ENCODE measurements around the gene NAIP. TPM values are rescaled to one million over a fixed set of nuclear protein-coding genes. Genes with fewer than 3 reads are reported as not detected.
"Not testable (repeated sequence)": the region's sequence is repeated elsewhere in the genome, so short reads cannot be mapped to it uniquely, and the experiment has no call there.

The NAIP gene
- total and polyA plus RNA-seq, 7 experiments from 2014 or later = 1.2 to 69.9 (median 24.4) TPM

DNA sequence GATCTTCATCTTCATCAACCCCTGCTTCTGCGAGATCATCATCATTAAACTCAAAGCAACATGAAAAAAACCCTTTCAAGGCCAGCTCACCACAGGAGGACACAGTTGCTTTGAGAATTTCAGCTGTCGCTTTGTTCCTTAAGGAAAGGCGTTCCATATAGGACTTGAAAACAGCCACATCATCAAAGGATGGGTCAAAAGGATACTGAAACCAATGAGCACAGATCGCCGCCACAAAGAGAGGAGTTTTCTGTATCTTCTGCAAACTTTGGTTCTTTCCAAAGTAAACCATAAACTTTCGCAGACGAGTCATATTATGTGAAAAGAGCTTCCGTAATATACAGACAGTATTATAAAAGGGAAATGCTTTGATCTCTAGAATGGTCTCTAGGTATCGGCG is 40.3 kb downstream of the NAIP start:
- H3K4me1 Mint-ChIP-seq; H3K4me1 ChIP-seq (ENCODE audit: control insufficient read depth in 2 of 2, insufficient read depth in 2 of 2, low read length in 2 of 2); ATAC-seq; H3K27me3 ChIP-seq (ENCODE audit: control insufficient read depth in 2 of 2, insufficient read depth in 2 of 2, low read length in 2 of 2); POLR2A ChIA-PET; CTCF ChIA-PET; H3K36me3 ChIP-seq (ENCODE audit: control insufficient read depth in 2 of 3, insufficient read depth in 3 of 3, low read length in 3 of 3); H3K36me3 Mint-ChIP-seq; H3K27ac ChIP-seq (ENCODE audit: low read depth, low read length); intact Hi-C loops (cut with micrococcal nuclease); H3K27ac Mint-ChIP-seq; DNase-seq; H3K4me3 Mint-ChIP-seq; H3K27me3 Mint-ChIP-seq; H3K9me3 Mint-ChIP-seq; H3K9me3 ChIP-seq (ENCODE audit: control insufficient read depth in 2 of 3, low read length in 3 of 3); H3K4me3 ChIP-seq (ENCODE audit: low read length): not testable (repeated sequence)

DNA sequence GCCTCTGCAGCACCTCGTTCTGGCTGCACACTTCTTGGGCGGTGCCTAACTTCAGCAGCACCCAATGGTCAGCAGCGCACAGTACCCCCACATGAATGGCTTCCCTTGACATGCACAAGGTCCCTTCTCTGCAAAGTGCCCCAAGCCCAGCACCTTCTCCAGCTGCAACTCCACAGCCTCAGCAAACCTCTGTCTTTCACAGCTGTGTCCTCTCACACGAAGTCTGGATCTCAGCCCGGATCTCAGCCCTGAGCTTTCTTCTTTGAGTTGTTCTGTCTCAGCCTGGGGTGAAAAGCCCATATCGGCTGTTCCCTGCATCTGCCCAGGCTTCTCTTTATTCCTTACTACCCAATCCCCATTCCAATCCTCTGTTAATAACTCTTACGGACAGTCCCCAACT is 57.9 kb downstream of the NAIP start:
- H3K4me1 Mint-ChIP-seq; H3K4me1 ChIP-seq (ENCODE audit: control insufficient read depth in 2 of 2, insufficient read depth in 2 of 2, low read length in 2 of 2); H3K27me3 Mint-ChIP-seq; H3K27me3 ChIP-seq (ENCODE audit: control insufficient read depth in 2 of 2, insufficient read depth in 2 of 2, low read length in 2 of 2); H3K36me3 ChIP-seq (ENCODE audit: control insufficient read depth in 2 of 3, insufficient read depth in 3 of 3, low read length in 3 of 3); H3K4me3 ChIP-seq (ENCODE audit: low read length); H3K9me3 ChIP-seq (ENCODE audit: control insufficient read depth in 2 of 3, low read length in 3 of 3); ATAC-seq; H3K4me3 Mint-ChIP-seq; H3K27ac ChIP-seq (ENCODE audit: low read depth, low read length); POLR2A ChIA-PET; H3K27ac Mint-ChIP-seq; H3K9me3 Mint-ChIP-seq; H3K36me3 Mint-ChIP-seq; DNase-seq; CTCF ChIA-PET; intact Hi-C loops (cut with micrococcal nuclease): not testable (repeated sequence)

DNA sequence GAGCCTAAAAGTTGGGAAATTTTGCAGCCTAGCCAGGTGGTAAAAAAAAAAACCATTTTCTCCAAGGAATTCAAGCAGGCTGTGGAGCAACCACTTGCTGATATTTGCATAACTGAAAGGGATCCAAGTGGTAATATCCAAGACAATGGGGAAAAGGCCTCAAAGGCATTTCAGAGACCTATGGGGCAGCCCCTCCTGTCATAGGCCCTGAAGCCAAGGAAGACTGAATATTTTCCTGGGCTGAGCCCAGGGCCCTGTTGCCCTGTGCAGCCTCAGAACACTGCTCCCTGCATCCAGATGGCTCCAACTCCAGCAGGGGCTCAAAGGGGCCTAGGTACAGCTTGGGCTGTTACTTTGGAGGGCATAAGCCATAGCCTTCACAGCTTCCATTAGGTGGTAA is 60.6 kb downstream of the NAIP start:
- H3K36me3 Mint-ChIP-seq; H3K9me3 ChIP-seq (ENCODE audit: control insufficient read depth in 2 of 3, low read length in 3 of 3); H3K9me3 Mint-ChIP-seq; ATAC-seq; H3K4me3 ChIP-seq (ENCODE audit: low read length); H3K4me3 Mint-ChIP-seq; intact Hi-C loops (cut with micrococcal nuclease); H3K27ac Mint-ChIP-seq; H3K27ac ChIP-seq (ENCODE audit: low read depth, low read length); H3K4me1 ChIP-seq (ENCODE audit: control insufficient read depth in 2 of 2, insufficient read depth in 2 of 2, low read length in 2 of 2); H3K36me3 ChIP-seq (ENCODE audit: control insufficient read depth in 2 of 3, insufficient read depth in 3 of 3, low read length in 3 of 3); CTCF ChIA-PET; H3K27me3 ChIP-seq (ENCODE audit: control insufficient read depth in 2 of 2, insufficient read depth in 2 of 2, low read length in 2 of 2); H3K4me1 Mint-ChIP-seq; DNase-seq; POLR2A ChIA-PET; H3K27me3 Mint-ChIP-seq: not testable (repeated sequence)

DNA sequence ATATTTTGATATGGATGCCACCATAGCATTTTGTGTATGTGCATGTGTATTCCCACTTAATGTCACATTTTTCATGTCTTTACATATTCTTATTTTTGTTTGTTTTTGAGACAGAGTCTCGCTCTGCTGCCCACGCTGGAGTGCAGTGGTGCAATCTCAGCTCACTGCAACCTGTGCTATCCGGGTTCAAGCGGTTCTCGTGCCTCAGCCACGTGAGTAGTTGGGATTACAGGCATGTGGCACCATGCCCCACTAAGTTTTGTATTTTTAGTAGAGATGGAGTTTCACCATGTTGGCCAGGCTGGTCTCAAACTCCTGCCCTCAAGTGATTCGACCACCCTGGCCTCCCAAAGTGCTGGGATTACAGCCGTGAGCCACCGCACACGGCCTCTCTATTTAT is 72.1 kb downstream of the NAIP start:
- H3K36me3 Mint-ChIP-seq; H3K9me3 Mint-ChIP-seq; DNase-seq; H3K9me3 ChIP-seq (ENCODE audit: control insufficient read depth in 2 of 3, low read length in 3 of 3); ATAC-seq; H3K27me3 Mint-ChIP-seq; H3K27me3 ChIP-seq (ENCODE audit: control insufficient read depth in 2 of 2, insufficient read depth in 2 of 2, low read length in 2 of 2); H3K36me3 ChIP-seq (ENCODE audit: control insufficient read depth in 2 of 3, insufficient read depth in 3 of 3, low read length in 3 of 3); H3K4me3 Mint-ChIP-seq; CTCF ChIA-PET; H3K27ac ChIP-seq (ENCODE audit: low read depth, low read length); POLR2A ChIA-PET; H3K4me1 ChIP-seq (ENCODE audit: control insufficient read depth in 2 of 2, insufficient read depth in 2 of 2, low read length in 2 of 2); H3K27ac Mint-ChIP-seq; H3K4me1 Mint-ChIP-seq; intact Hi-C loops (cut with micrococcal nuclease); H3K4me3 ChIP-seq (ENCODE audit: low read length): not testable (repeated sequence)

DNA sequence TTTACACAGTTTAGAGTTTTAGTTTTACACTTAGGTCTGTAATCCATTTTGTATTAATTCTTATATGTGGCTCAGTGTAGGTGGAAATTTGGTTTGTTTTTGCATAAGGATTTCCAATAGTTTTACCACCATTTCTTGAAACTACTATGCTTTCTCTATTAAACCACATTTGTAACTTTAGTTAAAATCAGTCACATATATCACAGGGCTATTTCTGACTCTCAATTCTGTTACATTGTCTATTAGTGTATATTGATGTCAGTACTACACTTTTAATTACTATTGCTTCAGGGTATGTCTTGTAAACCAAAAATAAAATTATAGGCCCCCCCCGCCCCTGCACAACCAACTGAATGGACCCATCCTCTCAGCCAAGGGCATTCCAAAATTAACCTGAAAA is 92.6 kb downstream of the NAIP start:
- H3K36me3 Mint-ChIP-seq; ATAC-seq; H3K9me3 ChIP-seq (ENCODE audit: control insufficient read depth in 2 of 3, low read length in 3 of 3); H3K27ac ChIP-seq (ENCODE audit: low read depth, low read length); H3K4me3 Mint-ChIP-seq; H3K27me3 Mint-ChIP-seq; CTCF ChIA-PET; DNase-seq; POLR2A ChIA-PET; H3K27ac Mint-ChIP-seq; intact Hi-C loops (cut with micrococcal nuclease); H3K4me1 Mint-ChIP-seq; H3K4me3 ChIP-seq (ENCODE audit: low read length); H3K36me3 ChIP-seq (ENCODE audit: control insufficient read depth in 2 of 3, insufficient read depth in 3 of 3, low read length in 3 of 3); H3K27me3 ChIP-seq (ENCODE audit: control insufficient read depth in 2 of 2, insufficient read depth in 2 of 2, low read length in 2 of 2); H3K9me3 Mint-ChIP-seq; H3K4me1 ChIP-seq (ENCODE audit: control insufficient read depth in 2 of 2, insufficient read depth in 2 of 2, low read length in 2 of 2): not testable (repeated sequence)

DNA sequence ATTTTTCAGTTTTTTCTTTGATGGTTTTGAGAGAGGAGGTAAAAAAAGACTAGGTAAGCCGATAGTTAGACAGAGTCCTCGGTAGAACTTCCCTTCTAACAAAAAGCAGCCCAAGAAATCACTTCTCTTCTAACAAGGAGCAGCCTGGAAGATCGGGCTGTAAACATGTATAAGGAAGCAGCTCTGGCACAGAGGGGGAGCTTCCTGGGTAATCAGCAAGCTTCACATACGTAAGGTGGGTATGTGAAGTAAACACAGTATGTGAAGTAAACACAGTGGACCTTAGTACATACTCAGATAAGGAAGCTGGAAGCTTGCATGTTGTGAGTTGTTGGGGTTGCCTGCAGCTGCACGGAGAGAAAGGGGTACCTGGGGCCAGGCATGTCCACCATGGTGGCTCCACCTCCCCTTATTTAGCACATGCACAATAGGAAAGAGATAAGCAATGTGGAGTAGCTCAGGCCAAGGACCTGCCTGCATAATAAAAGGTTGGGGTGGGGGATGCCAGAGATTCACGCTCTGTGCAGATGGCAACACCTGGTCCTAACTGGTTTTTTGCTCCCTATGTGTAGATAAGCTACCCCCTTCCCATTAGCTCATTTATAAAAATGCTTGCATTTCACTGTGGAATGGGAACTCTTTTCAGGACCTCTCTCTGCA is 93.3 kb downstream of the NAIP start:
- H3K36me3 ChIP-seq (ENCODE audit: control insufficient read depth in 2 of 3, insufficient read depth in 3 of 3, low read length in 3 of 3); H3K4me3 ChIP-seq (ENCODE audit: low read length); H3K4me1 Mint-ChIP-seq; H3K27ac Mint-ChIP-seq; H3K27ac ChIP-seq (ENCODE audit: low read depth, low read length); POLR2A ChIA-PET; H3K27me3 ChIP-seq (ENCODE audit: control insufficient read depth in 2 of 2, insufficient read depth in 2 of 2, low read length in 2 of 2); CTCF ChIA-PET; H3K9me3 Mint-ChIP-seq; H3K9me3 ChIP-seq (ENCODE audit: control insufficient read depth in 2 of 3, low read length in 3 of 3); H3K36me3 Mint-ChIP-seq; H3K27me3 Mint-ChIP-seq; H3K4me3 Mint-ChIP-seq; DNase-seq; H3K4me1 ChIP-seq (ENCODE audit: control insufficient read depth in 2 of 2, insufficient read depth in 2 of 2, low read length in 2 of 2); intact Hi-C loops (cut with micrococcal nuclease): not testable (repeated sequence)
- ATAC-seq = peak; percentile 16

DNA sequence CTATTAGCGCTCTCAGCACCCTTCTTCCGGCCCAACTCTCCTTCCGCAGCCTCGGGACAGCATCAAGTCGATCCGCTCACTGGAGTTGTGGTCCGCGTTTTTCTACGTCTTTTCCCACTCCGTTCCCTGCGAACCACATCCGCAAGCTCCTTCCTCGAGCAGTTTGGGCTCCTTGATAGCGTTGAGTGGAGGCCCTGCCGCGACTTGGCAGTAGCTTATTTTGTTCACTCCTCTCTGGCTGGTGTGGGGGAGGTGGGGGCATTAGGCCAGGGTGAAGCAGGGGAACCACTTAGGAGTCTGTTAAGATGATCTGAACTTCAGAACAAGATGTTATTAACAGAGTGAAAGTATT is 100.0 kb downstream of the NAIP start:
- H3K4me1 ChIP-seq (ENCODE audit: control insufficient read depth in 2 of 2, insufficient read depth in 2 of 2, low read length in 2 of 2); H3K4me1 Mint-ChIP-seq; H3K27me3 ChIP-seq (ENCODE audit: control insufficient read depth in 2 of 2, insufficient read depth in 2 of 2, low read length in 2 of 2); H3K9me3 Mint-ChIP-seq; H3K36me3 Mint-ChIP-seq; H3K27ac ChIP-seq (ENCODE audit: low read depth, low read length); POLR2A ChIA-PET; DNase-seq; H3K4me3 ChIP-seq (ENCODE audit: low read length); intact Hi-C loops (cut with micrococcal nuclease); H3K27ac Mint-ChIP-seq; H3K4me3 Mint-ChIP-seq; H3K36me3 ChIP-seq (ENCODE audit: control insufficient read depth in 2 of 3, insufficient read depth in 3 of 3, low read length in 3 of 3); H3K9me3 ChIP-seq (ENCODE audit: control insufficient read depth in 2 of 3, low read length in 3 of 3); CTCF ChIA-PET; H3K27me3 Mint-ChIP-seq: not testable (repeated sequence)
- peak; percentile 54 for ATAC-seq
